Suprapubic skin (tissue), 4 donors: ENCODE measurements around the gene PIP5K1C. TPM values are rescaled to one million over a fixed set of nuclear protein-coding genes. Genes with fewer than 3 reads are reported as not detected.

Experiments used
- DNase-seq, 2 donors: peaks; one replicate each; pipeline ENCODE4 v3.0.0-alpha.2; 2019; ENCODE audit warnings: low spot score in 2 of 2
- H3K27ac ChIP-seq: fragments of 200-600 bp; sonication (generic); one replicate; pipeline ENCODE4 v1.5.1; 2019
- H3K27me3 ChIP-seq: fragments of 200-600 bp; sonication (generic); one replicate; pipeline ENCODE4 v1.5.1; 2019
- H3K36me3 ChIP-seq: fragments of 200-600 bp; sonication (generic); one replicate; pipeline ENCODE4 v1.5.1; 2019
- H3K4me1 ChIP-seq: fragments of 200-600 bp; sonication (generic); one replicate; pipeline ENCODE4 v1.5.1; 2019
- H3K4me3 ChIP-seq: fragments of 200-600 bp; sonication (generic); one replicate; pipeline ENCODE4 v1.5.1; 2019; ENCODE audit warnings: mild to moderate bottlenecking
- H3K9me3 ChIP-seq: fragments of 200-600 bp; sonication (generic); one replicate; pipeline ENCODE4 v1.5.1; 2019
- EP300 ChIP-seq: sonication (generic); formaldehyde crosslinking; IDR thresholded peaks from one replicate; pipeline ENCODE4 v1.6.1; 2017; ENCODE audit warnings: antibody characterized with exemption
- POLR2A ChIP-seq, 2 donors: fragments of 450-650 bp; IDR thresholded peaks; one replicate each; pipeline ENCODE4 v1.6.1; 2017; ENCODE audit warnings: antibody characterized with exemption in 2 of 2, mild to moderate bottlenecking in 2 of 2, moderate library complexity in 2 of 2
- POLR2AphosphoS5 ChIP-seq, 3 donors: sonication (generic); formaldehyde crosslinking; IDR thresholded peaks; one replicate each; pipeline ENCODE4 v1.6.1; 2017; ENCODE audit warnings: antibody characterized with exemption in 3 of 3
- WGBS: methylation state at CpG from one replicate; pipeline ENCODE4 v1.1.5; 2018; 5-methylcytosine and 5-hydroxymethylcytosine counted together
- total RNA-seq, 4 donors: library from RNA; depleted of rRNA; stranded (reverse); fragments of >200 nt; gene quantifications; one replicate each; pipeline ENCODE4 v1.1.0, GENCODE V29; 2016
- TF ChIP-seq, protein P1 (sequence below), 2 donors: fragments of 200-600 bp in 1 of 2; fragments of 450-650 bp in 1 of 2; sonication (generic) in 1 of 2; IDR thresholded peaks; one replicate each; pipeline ENCODE4 v1.5.1; 2016 to 2019; ENCODE audit warnings: antibody characterized with exemption in 2 of 2, mild to moderate bottlenecking in 1 of 2, moderate library complexity in 1 of 2

Gene PIP5K1C
- total RNA-seq, 4 donors from 2014 or later: 16.5 to 25.7 (median 20.8) TPM

DNA sequence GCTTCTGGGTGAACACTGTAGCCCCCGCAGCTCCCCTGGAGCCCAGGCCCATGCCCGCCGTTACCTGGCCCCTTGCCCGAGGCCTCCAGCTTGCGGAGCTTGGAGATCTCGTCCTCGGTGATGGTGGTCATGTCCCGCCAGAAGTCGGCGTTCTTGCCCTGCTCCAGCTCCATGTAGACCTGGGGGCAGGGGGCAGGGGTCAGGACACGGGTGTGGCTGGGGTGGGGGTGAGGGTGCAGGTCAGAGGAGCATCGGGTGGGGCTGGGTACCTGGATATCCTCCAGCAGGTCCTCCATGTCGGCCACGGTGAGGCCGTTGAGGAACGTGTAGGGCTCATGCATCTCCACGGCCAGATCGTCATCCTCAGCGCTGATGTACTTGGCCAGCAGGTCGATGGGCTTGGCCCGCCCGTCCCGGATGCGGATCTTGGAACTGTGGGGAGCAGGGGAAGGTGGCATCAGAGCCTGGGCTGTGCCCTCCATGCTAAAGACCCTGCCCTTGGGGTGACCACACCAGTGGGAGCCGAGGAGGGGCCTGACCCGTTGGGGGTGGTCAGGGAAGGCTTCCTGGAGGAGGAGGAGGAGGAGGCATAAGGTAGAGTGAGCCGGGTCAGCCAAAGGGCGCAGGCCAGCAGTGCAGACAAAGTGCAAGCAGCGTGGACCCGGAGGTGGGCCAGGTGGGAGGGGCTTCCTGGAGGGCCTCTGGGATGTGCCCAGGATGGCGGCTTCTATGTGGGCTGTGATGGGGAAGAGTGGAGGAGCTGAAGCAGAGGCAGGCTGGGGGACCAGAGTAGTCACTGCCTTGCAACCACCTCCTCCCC lies 81.2 kb downstream of the PIP5K1C start:
- Histone ChIP-seq H3K9me3 (no peaks in the 10 kb centered on the region), H3K4me1 (peaks cover 11% of the 10 kb centered on the region), H3K4me3 (no peak overlapping the region), H3K27ac (no peak overlapping the region), H3K36me3 (peaks cover 76% of the 10 kb centered on the region), H3K27me3 (no peaks in the 10 kb centered on the region)
- TF ChIP-seq, protein P1, sequence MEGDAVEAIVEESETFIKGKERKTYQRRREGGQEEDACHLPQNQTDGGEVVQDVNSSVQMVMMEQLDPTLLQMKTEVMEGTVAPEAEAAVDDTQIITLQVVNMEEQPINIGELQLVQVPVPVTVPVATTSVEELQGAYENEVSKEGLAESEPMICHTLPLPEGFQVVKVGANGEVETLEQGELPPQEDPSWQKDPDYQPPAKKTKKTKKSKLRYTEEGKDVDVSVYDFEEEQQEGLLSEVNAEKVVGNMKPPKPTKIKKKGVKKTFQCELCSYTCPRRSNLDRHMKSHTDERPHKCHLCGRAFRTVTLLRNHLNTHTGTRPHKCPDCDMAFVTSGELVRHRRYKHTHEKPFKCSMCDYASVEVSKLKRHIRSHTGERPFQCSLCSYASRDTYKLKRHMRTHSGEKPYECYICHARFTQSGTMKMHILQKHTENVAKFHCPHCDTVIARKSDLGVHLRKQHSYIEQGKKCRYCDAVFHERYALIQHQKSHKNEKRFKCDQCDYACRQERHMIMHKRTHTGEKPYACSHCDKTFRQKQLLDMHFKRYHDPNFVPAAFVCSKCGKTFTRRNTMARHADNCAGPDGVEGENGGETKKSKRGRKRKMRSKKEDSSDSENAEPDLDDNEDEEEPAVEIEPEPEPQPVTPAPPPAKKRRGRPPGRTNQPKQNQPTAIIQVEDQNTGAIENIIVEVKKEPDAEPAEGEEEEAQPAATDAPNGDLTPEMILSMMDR (IDR thresholded peaks at IDR 0.05): no peak
- TF ChIP-seq POLR2A (IDR thresholded peaks at IDR 0.05) (no peak), POLR2AphosphoS5 (IDR thresholded peaks at IDR 0.05) (no peak), EP300 (no peak)
- DNase-seq: no peak
- 94% methylated on average over 19 of the region's 31 CpGs for WGBS

DNA sequence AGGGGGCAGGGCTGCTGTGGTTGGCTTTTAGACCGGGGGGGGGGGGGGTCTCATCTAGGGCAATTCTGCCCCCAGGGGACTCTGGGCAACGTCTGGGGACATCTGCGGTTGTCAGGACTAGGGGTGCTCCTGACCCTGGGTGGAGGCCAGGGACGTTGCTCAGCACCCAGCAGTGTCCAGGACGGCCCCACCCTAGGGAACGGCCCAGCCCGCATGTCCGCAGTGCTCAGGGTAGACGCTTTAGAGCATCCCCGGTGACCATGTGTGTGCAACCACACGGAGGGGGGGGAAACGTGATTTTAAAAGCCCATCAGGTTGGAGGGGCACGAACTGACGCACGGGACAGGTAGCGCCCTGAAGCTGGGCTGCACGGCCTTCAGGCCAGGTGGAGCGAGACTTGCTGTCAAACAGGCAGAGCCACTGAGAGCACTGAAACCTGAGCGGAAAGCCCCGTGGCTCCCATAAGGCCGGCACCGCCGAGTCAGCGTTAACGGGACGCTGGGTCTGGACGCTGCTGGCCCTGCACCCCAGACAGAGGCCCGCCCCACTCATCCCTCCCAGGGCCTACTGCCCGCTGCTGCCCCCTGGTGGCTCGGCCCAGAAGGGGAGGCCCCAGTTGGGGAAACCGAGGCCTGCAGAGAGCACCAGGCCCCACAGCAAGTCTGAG lies 82.0 kb downstream of the PIP5K1C start:
- peaks cover 77% of the 10 kb centered on the region for H3K36me3 ChIP-seq
- peaks cover 9% of the 10 kb centered on the region for H3K4me1 ChIP-seq
- no peaks in the 10 kb centered on the region for H3K27me3 ChIP-seq
- H3K27ac ChIP-seq: no peak overlapping the region
- no peak for TF ChIP-seq POLR2A (IDR thresholded peaks at IDR 0.05)
- TF ChIP-seq POLR2AphosphoS5 (IDR thresholded peaks at IDR 0.05): no peak
- TF ChIP-seq EP300: no peak
- TF ChIP-seq, protein P1 (IDR thresholded peaks at IDR 0.05): peak; percentile 79 to 91
- H3K4me3 ChIP-seq: no peak overlapping the region
- 22% methylated on average over 13 of the region's 31 CpGs for WGBS
- no peak for DNase-seq
- no peaks in the 10 kb centered on the region for H3K9me3 ChIP-seq

DNA sequence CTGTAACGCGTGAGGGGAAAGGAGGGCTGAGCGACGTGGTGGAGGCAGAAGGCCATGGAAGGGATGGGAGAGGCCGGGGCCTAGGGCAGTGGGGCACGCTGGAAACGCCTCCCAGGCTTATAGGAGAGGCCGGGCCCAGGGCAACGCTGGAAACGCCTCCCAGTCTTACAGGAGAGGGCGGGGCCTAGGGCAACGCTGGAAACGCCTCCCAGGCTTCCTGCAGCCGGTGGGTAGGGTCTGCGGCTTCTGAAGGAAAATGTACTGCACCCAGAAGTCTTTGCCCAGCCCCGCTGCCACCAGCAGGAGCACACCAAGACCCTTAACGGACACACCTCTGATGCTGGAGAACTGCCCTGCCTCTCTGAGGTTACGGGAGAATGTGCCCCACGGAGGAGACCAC lies 82.8 kb downstream of the PIP5K1C start:
- Histone ChIP-seq H3K27me3 (no peaks in the 10 kb centered on the region), H3K4me1 (peaks cover 9% of the 10 kb centered on the region), H3K27ac (no peak overlapping the region), H3K4me3 (no peak overlapping the region), H3K9me3 (no peaks in the 10 kb centered on the region), H3K36me3 (peaks cover 78% of the 10 kb centered on the region)
- DNase-seq: no peak
- WGBS: 72% methylated on average over 14 of the region's 19 CpGs
- TF ChIP-seq POLR2AphosphoS5 (IDR thresholded peaks at IDR 0.05): no peak
- no peak for TF ChIP-seq POLR2A (IDR thresholded peaks at IDR 0.05)
- no peak for TF ChIP-seq EP300
- TF ChIP-seq, protein P1 (IDR thresholded peaks at IDR 0.05): no peak

DNA sequence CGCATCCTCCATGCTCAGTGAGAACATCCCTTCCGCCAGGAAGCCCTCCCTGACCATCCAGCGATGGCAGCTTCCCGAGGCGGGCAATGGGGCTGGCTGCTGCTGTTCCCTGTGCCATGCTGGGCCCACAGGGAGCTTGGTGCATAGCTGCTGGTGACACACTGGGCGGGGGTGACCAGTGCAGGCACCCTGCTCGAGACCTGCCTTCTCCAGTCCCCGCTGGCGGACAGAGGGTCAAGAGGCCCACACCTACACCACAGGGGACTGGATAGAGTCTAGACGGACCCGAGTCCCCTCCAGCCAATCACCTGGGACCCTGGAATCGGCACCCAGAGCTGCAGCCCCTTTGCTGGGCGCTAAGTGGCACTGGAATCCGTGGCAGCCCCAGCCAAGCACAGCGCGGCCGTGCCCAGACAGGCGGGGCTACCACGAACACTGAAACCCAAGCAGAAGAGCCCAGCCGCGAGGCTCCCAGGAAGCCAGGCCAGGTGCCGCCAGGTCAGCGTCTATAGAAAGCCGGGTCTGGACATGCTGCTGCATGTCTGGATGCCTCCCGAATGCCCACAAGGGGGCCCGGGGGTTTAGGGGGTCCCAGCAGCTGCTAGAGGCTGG lies 84.6 kb downstream of the PIP5K1C start:
- Histone ChIP-seq H3K9me3 (no peaks in the 10 kb centered on the region), H3K36me3 (peaks cover 83% of the 10 kb centered on the region), H3K27ac (no peak overlapping the region), H3K4me3 (no peak overlapping the region), H3K4me1 (peaks cover 11% of the 10 kb centered on the region), H3K27me3 (no peaks in the 10 kb centered on the region)
- TF ChIP-seq POLR2A (IDR thresholded peaks at IDR 0.05) (no peak), EP300 (no peak), POLR2AphosphoS5 (IDR thresholded peaks at IDR 0.05) (no peak)
- TF ChIP-seq, protein P1 (IDR thresholded peaks at IDR 0.05): no peak
- DNase-seq: no peak
- 84% methylated on average over 24 of the region's 26 CpGs for WGBS
